ENCODE data around the gene KCNQ1OT1. TPM values are rescaled to one million over a fixed set of nuclear protein-coding genes. Genes with fewer than 3 reads are reported as not detected.

Gene KCNQ1OT1
- total and polyA plus RNA-seq, 7 donors, result 0.01 to 0.56 (median 0.30) TPM

DNA sequence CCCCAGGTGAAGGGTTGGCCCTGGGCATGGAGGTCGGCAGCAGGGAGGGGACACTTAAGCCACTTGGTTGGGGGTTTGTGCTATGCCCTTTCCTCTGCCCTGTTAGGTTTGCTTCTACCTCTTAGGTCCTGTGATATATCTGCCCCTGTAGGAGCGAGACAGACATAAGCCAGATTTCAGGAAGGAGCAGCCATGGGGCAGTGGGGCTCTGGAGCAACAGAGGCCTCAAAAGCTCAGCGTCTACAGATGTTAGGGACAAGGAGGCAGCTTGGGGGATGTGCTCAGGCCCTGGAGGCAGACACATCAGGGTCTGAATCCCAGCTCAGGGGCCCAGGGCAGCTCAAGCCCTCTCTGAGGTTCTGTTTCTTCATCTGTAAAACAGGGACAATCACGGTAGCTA is 27.2 kb upstream of the KCNQ1OT1 start:
- Histone ChIP-seq H3K4me1 (peaks cover 15% of the 10 kb centered on the region), H3K4me3 (no peak overlapping the region), H3K36me3 (ENCODE audit: insufficient read depth in 1 of 2, low read depth in 1 of 2) (no peaks in the 10 kb centered on the region), H3K9me3 (no peaks in the 10 kb centered on the region), H3K27me3 (ENCODE audit: insufficient read depth in 3 of 3, low read length in 2 of 3) (no peaks in the 10 kb centered on the region), H3K27ac (no peak overlapping the region)
- 94 to 100% (median 96%) methylated on average over 4 of the region's 4 CpGs for WGBS, 3 donors
- no peak for DNase-seq
- TF ChIP-seq, protein P1, sequence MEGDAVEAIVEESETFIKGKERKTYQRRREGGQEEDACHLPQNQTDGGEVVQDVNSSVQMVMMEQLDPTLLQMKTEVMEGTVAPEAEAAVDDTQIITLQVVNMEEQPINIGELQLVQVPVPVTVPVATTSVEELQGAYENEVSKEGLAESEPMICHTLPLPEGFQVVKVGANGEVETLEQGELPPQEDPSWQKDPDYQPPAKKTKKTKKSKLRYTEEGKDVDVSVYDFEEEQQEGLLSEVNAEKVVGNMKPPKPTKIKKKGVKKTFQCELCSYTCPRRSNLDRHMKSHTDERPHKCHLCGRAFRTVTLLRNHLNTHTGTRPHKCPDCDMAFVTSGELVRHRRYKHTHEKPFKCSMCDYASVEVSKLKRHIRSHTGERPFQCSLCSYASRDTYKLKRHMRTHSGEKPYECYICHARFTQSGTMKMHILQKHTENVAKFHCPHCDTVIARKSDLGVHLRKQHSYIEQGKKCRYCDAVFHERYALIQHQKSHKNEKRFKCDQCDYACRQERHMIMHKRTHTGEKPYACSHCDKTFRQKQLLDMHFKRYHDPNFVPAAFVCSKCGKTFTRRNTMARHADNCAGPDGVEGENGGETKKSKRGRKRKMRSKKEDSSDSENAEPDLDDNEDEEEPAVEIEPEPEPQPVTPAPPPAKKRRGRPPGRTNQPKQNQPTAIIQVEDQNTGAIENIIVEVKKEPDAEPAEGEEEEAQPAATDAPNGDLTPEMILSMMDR (IDR thresholded peaks at IDR 0.05), result no peak
- intact Hi-C loops (cut with DNase I), result no loop called here
- ATAC-seq, result no peak

DNA sequence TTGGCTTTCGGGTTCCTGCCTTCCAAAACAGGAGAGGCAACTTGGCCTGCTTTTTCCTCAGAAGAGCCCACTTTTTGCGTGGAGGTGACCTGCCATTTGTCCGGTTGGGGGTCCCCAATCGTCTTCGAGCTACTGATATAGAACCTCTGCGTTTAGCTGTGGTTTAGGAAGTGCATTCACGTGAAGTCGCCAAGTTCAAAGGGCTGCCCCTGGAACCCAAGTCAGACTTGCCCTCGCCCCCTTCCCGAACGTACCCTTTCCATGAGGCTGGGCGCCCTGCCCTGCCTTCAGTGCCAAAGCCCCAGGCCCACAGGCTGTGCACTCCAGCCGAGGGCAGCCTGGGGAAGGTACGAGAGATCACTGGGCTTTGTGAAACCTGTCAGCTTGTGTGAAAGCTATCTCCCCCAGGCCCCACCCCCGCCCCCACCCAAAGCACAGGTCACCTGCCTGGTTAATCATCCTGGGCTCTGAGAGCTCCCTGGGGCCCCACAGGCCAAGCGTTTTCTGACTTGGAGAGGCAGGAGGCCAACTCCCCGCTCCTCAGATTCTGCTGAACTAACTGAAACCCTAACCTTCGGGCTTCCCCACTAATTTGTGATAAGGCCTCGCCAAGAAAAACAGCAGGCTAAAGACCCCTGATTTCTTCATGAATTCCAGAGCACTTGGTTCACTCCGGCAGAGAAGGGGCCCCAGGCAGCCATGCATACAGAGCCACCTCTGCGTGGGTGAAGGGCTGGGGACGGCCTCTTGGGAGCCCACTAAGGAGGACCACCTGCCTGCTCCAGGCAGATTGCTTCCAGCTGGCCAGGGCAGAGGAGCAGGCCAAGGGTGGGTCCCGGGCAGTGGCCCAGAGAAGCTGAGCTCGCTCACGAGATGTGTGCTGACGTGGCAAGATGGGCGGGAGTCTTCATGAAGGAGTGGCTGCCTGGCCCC is 25.8 kb upstream of the KCNQ1OT1 start:
- intact Hi-C loops (cut with DNase I), result no loop called here
- no peak overlapping the region for H3K27ac ChIP-seq
- ATAC-seq, result peak in 2 of 4 donors; percentile 23 to 28
- no peak overlapping the region for H3K4me3 ChIP-seq
- H3K36me3 ChIP-seq (ENCODE audit: insufficient read depth in 1 of 2, low read depth in 1 of 2), result no peaks in the 10 kb centered on the region
- peak; percentile 58 to 82 for DNase-seq
- H3K27me3 ChIP-seq (ENCODE audit: insufficient read depth in 3 of 3, low read length in 2 of 3), result no peaks in the 10 kb centered on the region
- TF ChIP-seq, protein P1 (IDR thresholded peaks at IDR 0.05), result no peak
- 77 to 88% (median 80%) methylated on average over 27 of the region's 27 CpGs for WGBS, 3 donors
- H3K9me3 ChIP-seq, result no peaks in the 10 kb centered on the region
- peaks cover 15% of the 10 kb centered on the region for H3K4me1 ChIP-seq

DNA sequence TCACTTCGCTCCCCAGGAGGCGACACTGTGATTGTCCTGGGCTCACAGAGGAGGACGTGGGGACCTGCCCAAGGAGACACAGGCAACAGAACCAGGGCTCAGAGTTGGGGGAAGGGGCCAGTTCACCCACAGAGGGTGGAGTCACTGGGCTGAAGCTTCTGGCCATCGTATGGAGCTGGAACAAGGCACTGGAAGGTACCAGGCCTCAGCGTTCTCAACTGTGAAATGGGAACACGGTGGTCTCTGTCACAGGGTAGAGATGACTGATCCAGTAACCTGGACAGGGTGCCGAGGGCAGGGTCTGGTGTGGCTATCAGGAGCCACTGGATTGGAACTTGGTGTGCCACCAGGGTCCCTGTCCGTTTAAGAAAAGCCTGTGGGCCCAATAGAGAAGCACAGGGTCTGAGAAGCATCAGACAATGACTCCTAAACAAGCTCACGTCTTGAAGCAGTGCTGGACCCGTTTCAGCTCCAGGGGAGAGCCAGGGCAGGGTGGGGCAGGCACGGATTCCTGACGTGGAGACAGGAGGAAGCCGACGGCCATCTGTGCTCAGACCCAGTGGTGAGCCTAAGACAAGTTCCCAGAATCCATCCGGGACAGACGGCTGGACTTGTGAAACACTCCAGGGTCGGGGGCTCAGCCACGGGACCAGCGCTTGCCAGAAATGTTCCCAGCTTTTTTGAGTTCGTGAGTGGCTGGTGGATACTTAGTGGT is 25.0 kb upstream of the KCNQ1OT1 start:
- TF ChIP-seq, protein P1 (IDR thresholded peaks at IDR 0.05), result no peak
- no peak overlapping the region for H3K4me3 ChIP-seq
- ATAC-seq (peak in 2 of 4 donors; percentile 51 to 53), DNase-seq (peak; percentile 61 to 72)
- no peaks in the 10 kb centered on the region for H3K9me3 ChIP-seq
- intact Hi-C loops (cut with DNase I), result no loop called here
- H3K36me3 ChIP-seq (ENCODE audit: insufficient read depth in 1 of 2, low read depth in 1 of 2), result no peaks in the 10 kb centered on the region
- no peaks in the 10 kb centered on the region for H3K27me3 ChIP-seq (ENCODE audit: insufficient read depth in 3 of 3, low read length in 2 of 3)
- peaks cover 15% of the 10 kb centered on the region for H3K4me1 ChIP-seq
- no peak overlapping the region for H3K27ac ChIP-seq
- 70 to 83% (median 71%) methylated on average over 20 of the region's 20 CpGs for WGBS, 3 donors

DNA sequence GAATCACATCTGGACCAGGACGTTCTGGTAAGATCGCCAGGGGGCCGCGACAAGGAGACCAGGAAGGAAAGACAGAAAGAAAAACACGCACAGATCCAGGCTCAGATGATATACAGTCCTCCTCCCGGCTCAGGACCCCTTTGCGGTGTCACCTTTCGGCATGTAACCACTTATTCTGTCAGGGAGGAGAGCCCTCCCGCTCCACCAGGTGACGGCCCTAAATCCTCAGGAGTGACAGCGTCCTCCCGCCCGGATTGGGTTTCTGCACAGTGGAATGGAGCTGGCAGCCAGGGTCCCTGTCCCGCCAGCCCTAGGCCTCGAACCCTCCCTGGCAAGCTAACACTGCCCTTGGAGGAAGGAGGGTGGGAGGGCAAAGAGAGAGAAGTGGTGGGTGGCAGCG is 24.3 kb upstream of the KCNQ1OT1 start:
- Histone ChIP-seq H3K4me3 (no peak overlapping the region), H3K27me3 (ENCODE audit: insufficient read depth in 3 of 3, low read length in 2 of 3) (no peaks in the 10 kb centered on the region), H3K4me1 (peaks cover 15% of the 10 kb centered on the region), H3K9me3 (no peaks in the 10 kb centered on the region), H3K36me3 (ENCODE audit: insufficient read depth in 1 of 2, low read depth in 1 of 2) (no peaks in the 10 kb centered on the region), H3K27ac (no peak overlapping the region)
- DNase-seq (no peak), ATAC-seq (peak in 3 of 4 donors; percentile 73 to 84 (median 82))
- intact Hi-C loops (cut with DNase I), result no loop called here
- TF ChIP-seq, protein P1 (IDR thresholded peaks at IDR 0.05), result no peak
- WGBS, 3 donors, result 54 to 60% (median 60%) methylated on average over 16 of the region's 16 CpGs

Data from psoas muscle (tissue), 8 donors.